Measurements from ENCODE around the gene TANC1.

TANC1 gene

DNA sequence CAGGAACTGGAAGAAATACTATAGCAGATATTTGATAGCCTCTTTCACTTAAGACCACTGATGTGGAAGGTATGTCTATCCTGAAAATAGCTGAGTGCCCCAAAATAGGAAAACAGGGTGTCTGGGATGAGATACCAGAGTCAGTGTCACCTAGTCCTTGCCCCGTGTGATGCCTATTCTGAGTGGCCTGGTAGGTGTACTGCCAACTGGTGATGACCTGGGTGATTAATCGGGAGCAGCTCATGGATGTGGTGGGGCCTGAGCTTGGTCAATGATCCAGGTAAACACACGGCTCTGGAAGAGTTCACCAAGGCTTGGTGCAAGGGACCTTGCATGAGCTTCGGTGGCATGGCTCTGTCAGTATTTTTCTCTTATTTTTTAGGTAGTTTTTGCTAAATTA, 95.2 kb downstream of the TANC1 start:
- Histone ChIP-seq H3K4me1 (ENCODE audit: insufficient read depth, low read length) (peaks cover 15% of the 10 kb centered on the region), H3K9ac (ENCODE audit: low read depth, low read length) (no peak overlapping the region), H3K36me3 (ENCODE audit: insufficient read depth, low read length) (no peaks in the 10 kb centered on the region), H3K9me3 (ENCODE audit: control insufficient read depth, insufficient read depth, low read length) (no peaks in the 10 kb centered on the region)

DNA sequence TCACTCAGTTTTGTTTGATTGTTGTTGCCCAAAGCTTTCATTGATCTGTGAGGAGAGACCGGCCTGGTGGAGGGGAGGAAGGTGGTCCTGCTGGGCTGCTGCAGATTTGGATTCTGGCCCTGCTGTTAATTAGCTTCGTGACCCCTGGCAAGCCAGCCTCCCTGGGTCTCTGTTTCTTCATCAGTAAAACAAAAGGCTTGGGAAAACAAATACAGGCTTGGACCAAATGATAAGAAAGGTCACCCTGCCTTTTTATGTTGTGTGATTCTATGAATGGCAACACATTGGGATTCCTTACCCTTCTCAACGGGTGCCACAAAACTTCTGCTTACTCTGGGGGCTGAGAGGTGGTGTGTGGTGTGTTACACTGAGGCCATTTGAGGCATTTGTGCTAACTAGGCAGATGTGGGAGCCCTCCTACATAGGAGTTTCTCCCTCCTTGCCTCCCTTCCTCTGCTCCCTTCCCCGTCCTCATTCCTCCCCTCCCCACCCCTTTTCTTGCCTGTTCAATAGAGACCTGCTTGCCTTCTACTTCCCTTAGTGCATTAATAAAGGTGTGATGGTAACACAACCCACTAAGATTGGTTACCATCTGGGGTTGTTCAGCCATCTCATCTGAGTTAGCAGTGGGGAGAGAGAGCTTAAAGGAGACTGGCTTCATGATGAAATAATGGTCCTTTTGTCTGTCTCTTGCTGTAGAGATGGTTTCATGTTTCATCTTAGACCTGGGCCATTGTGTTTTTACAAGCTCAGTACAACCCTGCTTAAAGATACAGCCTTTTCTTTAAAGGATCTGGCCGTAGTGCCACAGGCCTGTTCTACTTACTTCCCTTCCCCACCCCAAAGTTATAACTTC, 96.2 kb downstream of the TANC1 start:
- Histone ChIP-seq H3K36me3 (ENCODE audit: insufficient read depth, low read length) (no peaks in the 10 kb centered on the region), H3K4me1 (ENCODE audit: insufficient read depth, low read length) (peaks cover 15% of the 10 kb centered on the region), H3K9me3 (ENCODE audit: control insufficient read depth, insufficient read depth, low read length) (no peaks in the 10 kb centered on the region), H3K9ac (ENCODE audit: low read depth, low read length) (no peak overlapping the region)

DNA sequence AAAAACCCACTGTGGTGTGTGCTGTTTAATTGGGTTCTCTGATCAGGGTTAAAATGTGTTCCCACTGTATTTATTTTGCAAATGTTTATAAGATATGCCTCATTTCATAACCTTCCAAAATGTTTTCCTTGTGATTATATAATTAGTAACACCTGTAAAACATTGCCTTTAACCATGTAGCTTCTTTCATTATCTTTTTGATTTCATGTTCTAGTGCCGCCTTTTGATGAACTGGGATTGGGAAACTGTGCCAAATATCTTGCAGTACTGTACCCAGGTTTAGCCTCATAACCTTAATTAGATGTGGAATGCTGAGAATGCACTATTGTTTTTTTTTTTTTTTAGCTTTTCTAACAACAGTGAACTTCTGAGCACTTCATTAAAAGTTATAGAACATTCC, 96.9 kb downstream of the TANC1 start:
- Histone ChIP-seq H3K4me1 (ENCODE audit: insufficient read depth, low read length) (peaks cover 15% of the 10 kb centered on the region), H3K36me3 (ENCODE audit: insufficient read depth, low read length) (no peaks in the 10 kb centered on the region), H3K9ac (ENCODE audit: low read depth, low read length) (no peak overlapping the region), H3K9me3 (ENCODE audit: control insufficient read depth, insufficient read depth, low read length) (no peaks in the 10 kb centered on the region)

DNA sequence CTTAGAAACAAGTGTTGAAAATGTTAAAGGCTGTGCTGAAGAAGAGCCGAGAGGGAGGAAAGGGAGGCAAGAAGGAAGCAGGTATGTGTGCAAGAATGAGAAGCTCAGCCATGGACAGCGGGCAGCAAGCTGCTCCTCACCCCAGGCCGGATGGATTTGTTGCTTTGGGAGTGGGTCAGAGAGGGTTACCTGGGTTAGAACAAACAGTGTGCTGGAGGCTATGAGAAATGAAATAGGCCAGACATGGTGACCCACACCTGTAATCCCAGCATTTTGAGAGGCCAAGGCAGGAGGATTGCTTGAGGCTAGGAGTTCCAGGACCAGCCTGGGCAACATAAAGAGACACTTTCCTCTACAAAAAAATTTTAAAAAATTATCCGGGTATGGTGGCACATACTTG, 97.5 kb downstream of the TANC1 start:
- no peaks in the 10 kb centered on the region for H3K9me3 ChIP-seq (ENCODE audit: control insufficient read depth, insufficient read depth, low read length)

DNA sequence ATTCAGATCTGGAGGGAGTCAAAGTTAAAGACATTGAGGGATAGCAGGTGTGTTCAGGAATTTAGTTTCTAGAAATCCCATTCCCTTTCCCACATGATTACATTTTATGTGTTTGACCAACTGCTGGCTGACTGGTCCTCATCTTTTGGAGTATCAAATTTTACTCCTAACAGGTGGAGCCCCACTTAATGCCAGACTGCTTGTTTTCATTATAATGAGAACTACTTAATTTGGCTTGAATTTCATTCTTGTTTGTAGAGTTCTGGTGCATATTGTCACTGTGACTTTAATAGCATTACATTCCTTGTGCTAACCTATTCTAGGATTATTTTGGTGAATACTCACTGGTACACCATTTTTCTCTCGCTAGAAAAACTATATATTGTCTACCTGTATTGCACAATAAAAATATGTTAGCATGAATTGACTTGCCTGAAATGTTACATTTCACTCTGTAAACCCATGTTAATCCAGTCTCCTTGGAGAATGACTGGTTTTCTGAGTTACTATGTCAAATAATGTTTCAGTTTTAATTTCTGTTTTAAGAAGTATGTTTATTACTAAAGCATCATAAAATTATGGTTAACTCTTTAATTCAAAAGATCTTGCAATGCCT, 98.2 kb downstream of the TANC1 start:
- H3K36me3 ChIP-seq (ENCODE audit: insufficient read depth, low read length), result no peaks in the 10 kb centered on the region
- H3K4me1 ChIP-seq (ENCODE audit: insufficient read depth, low read length), result peaks cover 15% of the 10 kb centered on the region
- H3K9me3 ChIP-seq (ENCODE audit: control insufficient read depth, insufficient read depth, low read length), result no peaks in the 10 kb centered on the region
- no peak overlapping the region for H3K9ac ChIP-seq (ENCODE audit: low read depth, low read length)

More for the DNA sequence above, 97.5 kb downstream of the TANC1 start:
- Histone ChIP-seq H3K4me1 (ENCODE audit: insufficient read depth, low read length) (peaks cover 15% of the 10 kb centered on the region), H3K9ac (ENCODE audit: low read depth, low read length) (no peak overlapping the region), H3K36me3 (ENCODE audit: insufficient read depth, low read length) (no peaks in the 10 kb centered on the region)

DNA sequence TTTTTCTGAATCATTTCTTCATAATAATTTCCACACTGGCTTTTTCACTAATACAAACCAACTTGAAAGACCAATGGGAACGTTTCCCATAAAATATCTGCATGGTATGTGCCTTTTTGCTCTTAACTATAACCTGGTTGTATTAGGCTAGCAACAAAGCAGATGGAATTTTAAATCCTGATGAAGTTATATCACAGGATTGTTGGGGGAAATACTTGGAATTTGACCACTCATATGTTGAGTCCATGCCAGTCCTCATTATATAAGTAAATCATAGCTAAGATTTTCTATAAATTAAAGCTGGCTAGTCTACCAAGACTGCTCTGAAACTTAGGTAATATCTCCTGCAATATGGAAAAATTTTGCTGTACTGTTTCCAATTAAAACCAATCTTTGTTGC, 99.5 kb downstream of the TANC1 start:
- H3K9ac ChIP-seq (ENCODE audit: low read depth, low read length), result no peak overlapping the region
- H3K4me1 ChIP-seq (ENCODE audit: insufficient read depth, low read length), result peaks cover 15% of the 10 kb centered on the region
- no peaks in the 10 kb centered on the region for H3K36me3 ChIP-seq (ENCODE audit: insufficient read depth, low read length)
- no peaks in the 10 kb centered on the region for H3K9me3 ChIP-seq (ENCODE audit: control insufficient read depth, insufficient read depth, low read length)

DNA sequence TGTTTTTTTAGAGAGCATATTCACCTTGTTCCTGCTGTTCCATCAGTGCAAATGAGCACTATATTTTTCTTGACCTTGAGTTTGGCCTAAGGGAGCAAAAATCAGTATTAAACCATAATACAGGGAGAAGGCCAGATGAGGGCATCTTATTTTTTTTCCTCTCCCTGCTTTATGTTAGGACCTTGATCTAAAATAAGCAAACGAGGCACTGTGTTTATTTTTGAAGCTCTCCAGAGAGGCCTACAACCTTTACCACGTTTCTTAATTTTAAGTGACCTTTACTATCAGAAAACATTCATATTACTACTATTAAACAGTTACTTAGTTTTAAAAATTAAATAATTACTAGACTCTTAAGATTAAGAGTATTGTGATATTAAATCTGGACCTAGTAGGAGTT, 100.8 kb downstream of the TANC1 start:
- H3K4me1 ChIP-seq (ENCODE audit: insufficient read depth, low read length), result peaks cover 12% of the 10 kb centered on the region
- no peaks in the 10 kb centered on the region for H3K36me3 ChIP-seq (ENCODE audit: insufficient read depth, low read length)
- H3K9ac ChIP-seq (ENCODE audit: low read depth, low read length), result no peak overlapping the region
- H3K9me3 ChIP-seq (ENCODE audit: control insufficient read depth, insufficient read depth, low read length), result no peaks in the 10 kb centered on the region

DNA sequence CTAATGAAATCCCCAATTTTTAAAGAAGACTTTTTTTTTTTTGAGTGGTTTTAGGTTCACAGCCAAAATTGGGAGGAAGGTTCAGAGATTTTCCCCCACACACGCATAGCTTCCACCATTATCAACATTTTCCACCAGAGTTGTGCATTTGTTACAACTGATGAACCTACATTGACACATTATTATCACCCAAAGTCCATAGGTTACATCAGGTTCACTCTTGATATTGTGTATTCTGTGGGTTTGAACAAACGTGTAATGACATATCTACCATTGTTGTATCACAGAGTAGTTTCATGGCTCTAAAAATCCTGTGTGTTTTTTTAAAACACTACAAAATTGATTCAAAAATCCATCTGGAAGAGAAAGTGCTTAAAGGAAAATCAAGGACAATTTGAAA, 101.8 kb downstream of the TANC1 start:
- H3K36me3 ChIP-seq (ENCODE audit: insufficient read depth, low read length), result no peaks in the 10 kb centered on the region
- H3K4me1 ChIP-seq (ENCODE audit: insufficient read depth, low read length), result peaks cover 2% of the 10 kb centered on the region

DNA sequence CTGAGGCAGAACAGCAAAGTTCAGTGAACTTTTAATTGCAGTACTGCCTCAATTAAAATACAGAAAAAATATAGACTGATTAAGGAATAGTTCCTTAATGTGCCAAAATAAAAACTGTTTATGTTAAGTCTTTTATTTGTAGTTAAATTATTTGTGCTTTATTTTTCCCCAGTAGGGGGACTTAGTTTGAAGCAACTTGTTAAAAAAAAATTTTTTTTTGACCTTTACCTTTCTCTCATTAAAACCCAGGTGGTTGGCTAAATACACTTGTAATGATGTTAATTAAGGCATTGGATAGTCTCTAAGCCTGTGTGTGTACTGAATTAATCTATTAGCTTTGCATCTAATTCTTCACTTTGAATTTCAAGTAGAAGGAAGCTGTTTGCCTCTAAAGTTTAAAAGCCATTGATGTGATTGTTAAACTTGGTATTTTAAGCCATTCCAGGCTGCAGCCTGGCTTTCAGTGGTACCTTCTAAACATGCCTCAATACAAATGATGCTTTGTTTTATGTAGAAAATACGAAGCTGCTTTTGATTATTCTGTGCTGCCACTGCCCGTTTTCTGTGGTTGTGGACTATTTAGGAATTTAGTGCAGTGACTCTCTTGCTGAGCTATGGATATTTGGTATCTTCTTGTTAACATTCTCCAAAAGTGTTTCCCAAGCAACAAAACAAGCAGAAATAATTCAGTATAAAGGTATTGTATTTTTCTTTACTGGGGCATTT, 102.9 kb downstream of the TANC1 start:
- H3K9me3 ChIP-seq (ENCODE audit: control insufficient read depth, insufficient read depth, low read length), result no peaks in the 10 kb centered on the region
- no peak overlapping the region for H3K9ac ChIP-seq (ENCODE audit: low read depth, low read length)
- no peaks in the 10 kb centered on the region for H3K36me3 ChIP-seq (ENCODE audit: insufficient read depth, low read length)
- H3K4me1 ChIP-seq (ENCODE audit: insufficient read depth, low read length), result no peaks in the 10 kb centered on the region; the same call in 1 of the 2 replicates

More for the DNA sequence above, 101.8 kb downstream of the TANC1 start:
- H3K9ac ChIP-seq (ENCODE audit: low read depth, low read length), result no peak overlapping the region
- H3K9me3 ChIP-seq (ENCODE audit: control insufficient read depth, insufficient read depth, low read length), result no peaks in the 10 kb centered on the region

DNA sequence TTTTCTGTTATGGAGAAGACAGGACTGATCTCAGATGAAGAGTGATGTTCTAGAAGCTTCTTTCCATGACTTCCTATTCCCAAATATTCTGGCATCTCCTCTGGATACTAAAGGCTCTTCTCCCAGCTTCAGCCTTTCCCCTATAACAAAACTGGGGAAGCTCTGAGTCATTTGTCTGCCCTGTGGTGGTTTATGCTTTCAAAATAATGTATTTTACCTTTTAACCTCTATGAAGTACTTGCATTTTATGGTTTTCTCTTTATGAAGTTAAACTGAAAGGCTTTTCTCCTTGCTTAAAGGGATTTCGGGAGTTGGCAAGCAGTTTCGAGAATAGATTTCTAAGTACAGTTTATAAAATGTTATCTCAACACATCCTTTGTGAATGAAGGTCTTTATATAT, 104.4 kb downstream of the TANC1 start:
- Histone ChIP-seq H3K9me3 (ENCODE audit: control insufficient read depth, insufficient read depth, low read length) (no peaks in the 10 kb centered on the region), H3K36me3 (ENCODE audit: insufficient read depth, low read length) (no peaks in the 10 kb centered on the region), H3K4me1 (ENCODE audit: insufficient read depth, low read length) (no peaks in the 10 kb centered on the region; the same call in 1 of the 2 replicates), H3K9ac (ENCODE audit: low read depth, low read length) (no peak overlapping the region)

DNA sequence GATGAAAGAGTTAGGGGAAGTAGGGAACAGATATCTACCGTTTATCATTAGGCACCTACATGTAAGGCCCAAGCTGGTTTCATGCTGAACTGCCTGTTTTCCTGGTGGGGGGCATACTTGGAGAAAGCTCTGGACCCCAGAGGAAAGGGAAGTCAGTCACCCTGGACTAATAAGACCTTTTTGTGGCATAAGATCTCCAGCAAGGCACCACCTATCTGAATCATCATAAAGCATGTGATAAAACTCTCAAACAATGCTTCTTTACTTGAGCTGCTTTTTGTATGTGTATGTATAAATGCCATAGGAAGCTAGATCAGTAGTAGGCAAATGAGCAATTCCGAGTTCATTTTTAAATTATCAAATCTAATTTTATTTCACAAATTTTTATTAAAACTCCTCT, 104.8 kb downstream of the TANC1 start:
- no peak overlapping the region for H3K9ac ChIP-seq (ENCODE audit: low read depth, low read length)
- no peaks in the 10 kb centered on the region for H3K36me3 ChIP-seq (ENCODE audit: insufficient read depth, low read length)
- H3K9me3 ChIP-seq (ENCODE audit: control insufficient read depth, insufficient read depth, low read length), result no peaks in the 10 kb centered on the region
- no peaks in the 10 kb centered on the region; the same call in 1 of the 2 replicates for H3K4me1 ChIP-seq (ENCODE audit: insufficient read depth, low read length)

DNA sequence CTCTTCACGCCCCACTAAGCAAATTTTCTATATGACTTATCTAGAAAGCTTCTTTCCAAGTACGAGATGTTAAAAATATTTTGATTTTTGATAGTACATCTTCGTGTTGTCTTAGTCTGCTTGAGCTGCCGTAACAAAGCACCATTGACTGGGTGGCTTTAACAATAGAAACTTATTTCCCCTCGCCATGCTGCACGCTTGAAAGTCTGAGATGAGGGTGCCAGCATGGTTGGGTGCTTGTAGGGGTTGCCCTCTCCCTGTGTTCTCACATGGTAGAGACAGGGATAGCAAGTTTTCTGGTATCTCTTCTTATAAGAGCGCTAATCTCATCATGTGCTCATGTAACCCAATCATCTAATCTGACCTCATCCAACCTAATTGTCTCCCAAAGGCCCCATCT, 106.2 kb downstream of the TANC1 start:
- Histone ChIP-seq H3K9ac (ENCODE audit: low read depth, low read length) (no peak overlapping the region), H3K4me1 (ENCODE audit: insufficient read depth, low read length) (no peaks in the 10 kb centered on the region; the same call in 1 of the 2 replicates), H3K36me3 (ENCODE audit: insufficient read depth, low read length) (no peaks in the 10 kb centered on the region), H3K9me3 (ENCODE audit: control insufficient read depth, insufficient read depth, low read length) (no peaks in the 10 kb centered on the region)

DNA sequence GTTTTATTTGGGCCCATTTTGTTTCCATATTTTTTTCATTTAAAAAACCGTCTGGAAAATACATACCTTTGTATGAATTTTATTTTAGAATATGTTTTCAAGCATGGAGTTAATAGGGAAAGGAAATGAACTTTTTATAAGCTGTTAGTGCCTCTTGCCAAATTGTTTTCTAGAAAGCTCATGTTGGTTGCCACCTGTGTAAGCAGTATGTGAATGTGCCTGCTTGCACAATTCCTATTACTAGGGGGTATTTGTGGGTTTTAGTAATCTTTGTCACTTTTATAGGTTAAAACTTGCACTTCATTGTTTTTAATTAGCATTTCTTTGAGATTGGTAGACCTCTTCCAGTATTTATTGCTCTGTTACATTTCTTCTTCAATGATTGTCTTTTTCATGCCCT, 107.3 kb downstream of the TANC1 start:
- Histone ChIP-seq H3K36me3 (ENCODE audit: insufficient read depth, low read length) (no peaks in the 10 kb centered on the region), H3K4me1 (ENCODE audit: insufficient read depth, low read length) (no peaks in the 10 kb centered on the region), H3K9ac (ENCODE audit: low read depth, low read length) (no peak overlapping the region), H3K9me3 (ENCODE audit: control insufficient read depth, insufficient read depth, low read length) (no peaks in the 10 kb centered on the region)

DNA sequence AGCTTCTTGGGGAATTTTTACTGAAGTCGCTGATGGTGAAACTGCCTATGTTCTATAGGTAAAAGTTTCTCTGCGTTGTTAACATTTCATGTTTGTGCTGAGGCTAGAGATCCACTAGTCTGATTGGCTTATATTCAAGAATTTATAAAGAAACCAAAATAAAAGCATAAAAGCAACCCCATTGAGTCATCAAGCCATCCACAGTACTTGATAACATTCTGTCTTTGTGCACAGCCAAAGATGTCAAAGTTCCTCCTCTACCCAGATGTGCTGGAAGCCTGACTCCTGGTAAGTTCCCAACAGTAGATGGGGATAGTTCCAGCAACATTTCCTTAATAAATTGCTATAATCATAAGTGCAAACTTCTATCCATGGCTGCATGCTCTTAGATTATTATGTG, 107.8 kb downstream of the TANC1 start:
- H3K9me3 ChIP-seq (ENCODE audit: control insufficient read depth, insufficient read depth, low read length), result no peaks in the 10 kb centered on the region
- no peaks in the 10 kb centered on the region for H3K36me3 ChIP-seq (ENCODE audit: insufficient read depth, low read length)
- H3K9ac ChIP-seq (ENCODE audit: low read depth, low read length), result no peak overlapping the region
- no peaks in the 10 kb centered on the region for H3K4me1 ChIP-seq (ENCODE audit: insufficient read depth, low read length)

All from ES-I3 (cell line).